Lung microvascular endothelial cell (primary cell): ENCODE results near the gene WRAP73. TPM values are rescaled to one million over a fixed set of nuclear protein-coding genes. Genes with fewer than 3 reads are reported as not detected.

Experiments used
- total RNA-seq: library from RNA; depleted of rRNA; stranded (reverse); fragments of >200 nt; gene quantifications from 2 replicates; pipeline ENCODE4 v1.2.1, GENCODE V29; 2014

Gene WRAP73
- total RNA-seq, 1 donor from 2014 or later: 14.7 TPM

Other genes with a start within 250 kb of the WRAP73 start
- gene ARHGEF16, start 195.4 kb downstream of the WRAP73 start, total RNA-seq: 0.20 and 0.44 TPM in 2 replicates
- gene MEGF6, start 38.6 kb downstream of the WRAP73 start, total RNA-seq: 53.8 and 212 TPM in 2 replicates
- gene TPRG1L, start 25.1 kb downstream of the WRAP73 start, total RNA-seq: 26.2 and 28.6 TPM in 2 replicates
- under 0.01 TPM in 1 of 2 replicates, not detected in the other for gene TP73, start 2.4 kb upstream of the WRAP73 start, total RNA-seq
- gene CCDC27, start 102.3 kb upstream of the WRAP73 start, total RNA-seq: not detected in 2 replicates
- 0.20 and 0.87 TPM in 2 replicates for gene SMIM1, start 122.6 kb upstream of the WRAP73 start, total RNA-seq
- 17.2 and 23.2 TPM in 2 replicates for gene LRRC47, start 146.4 kb upstream of the WRAP73 start, total RNA-seq
- 12.6 and 18.7 TPM in 2 replicates for gene CEP104, start 207.1 kb upstream of the WRAP73 start, total RNA-seq
- gene DFFB, start 207.4 kb upstream of the WRAP73 start, total RNA-seq: 7.5 and 8.1 TPM in 2 replicates